Neural cell (in vitro differentiated cells): ENCODE data around the gene FBXO21.

Source experiments
- CTCF ChIP-seq: fragments of 450-650 bp; IDR thresholded peaks from 2 replicates; pipeline ENCODE4 v1.5.1; 2014; ENCODE audit warnings: antibody characterized with exemption, mild to moderate bottlenecking, moderate library complexity; ENCODE audit not compliant: poor library complexity, severe bottlenecking
- EZH2 ChIP-seq: fragments of 200-600, 300-800 bp; shearing (Covaris generic), sonication (generic); IDR thresholded peaks from 2 replicates; pipeline ENCODE4 v1.6.1; 2014; ENCODE audit warnings: antibody characterized with exemption, low read length, borderline replicate concordance, mild to moderate bottlenecking; ENCODE audit not compliant: insufficient read depth, poor library complexity, severe bottlenecking
- POLR2AphosphoS5 ChIP-seq: IDR thresholded peaks from 2 replicates; pipeline ENCODE4 v1.6.1; 2012
- TF ChIP-seq, protein P1 (sequence below): IDR thresholded peaks from 2 replicates; pipeline ENCODE4 v1.6.1; 2012; ENCODE audit warnings: borderline replicate concordance

DNA sequence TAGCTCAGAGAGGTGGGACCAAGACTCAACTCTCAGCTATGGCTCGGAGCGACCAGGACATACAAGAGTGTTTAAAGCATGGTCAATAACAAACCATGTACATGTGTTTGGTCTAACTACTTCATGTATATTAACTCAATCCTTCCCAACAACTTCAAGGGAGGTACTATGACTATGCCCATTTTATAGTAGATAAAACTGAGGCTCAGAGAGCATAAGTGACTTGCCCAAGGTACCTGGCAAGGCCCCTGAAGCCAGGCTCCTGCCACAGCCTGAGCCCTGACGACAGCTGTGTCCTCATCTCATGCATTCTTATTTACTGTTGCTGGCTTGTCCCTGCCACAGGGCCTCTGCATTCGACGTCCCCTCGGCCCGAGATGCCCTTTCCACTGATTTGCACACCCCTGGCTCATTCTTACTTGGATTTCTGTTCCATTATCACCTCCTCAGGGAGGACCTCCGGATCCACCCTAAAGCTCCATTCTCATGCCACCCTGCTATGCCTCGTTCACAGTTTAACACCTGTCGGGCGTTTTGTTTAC, 93.7 kb downstream of the FBXO21 start:
- TF ChIP-seq EZH2 (no peak), CTCF (no peak), POLR2AphosphoS5 (no peak)
- TF ChIP-seq, protein P1, sequence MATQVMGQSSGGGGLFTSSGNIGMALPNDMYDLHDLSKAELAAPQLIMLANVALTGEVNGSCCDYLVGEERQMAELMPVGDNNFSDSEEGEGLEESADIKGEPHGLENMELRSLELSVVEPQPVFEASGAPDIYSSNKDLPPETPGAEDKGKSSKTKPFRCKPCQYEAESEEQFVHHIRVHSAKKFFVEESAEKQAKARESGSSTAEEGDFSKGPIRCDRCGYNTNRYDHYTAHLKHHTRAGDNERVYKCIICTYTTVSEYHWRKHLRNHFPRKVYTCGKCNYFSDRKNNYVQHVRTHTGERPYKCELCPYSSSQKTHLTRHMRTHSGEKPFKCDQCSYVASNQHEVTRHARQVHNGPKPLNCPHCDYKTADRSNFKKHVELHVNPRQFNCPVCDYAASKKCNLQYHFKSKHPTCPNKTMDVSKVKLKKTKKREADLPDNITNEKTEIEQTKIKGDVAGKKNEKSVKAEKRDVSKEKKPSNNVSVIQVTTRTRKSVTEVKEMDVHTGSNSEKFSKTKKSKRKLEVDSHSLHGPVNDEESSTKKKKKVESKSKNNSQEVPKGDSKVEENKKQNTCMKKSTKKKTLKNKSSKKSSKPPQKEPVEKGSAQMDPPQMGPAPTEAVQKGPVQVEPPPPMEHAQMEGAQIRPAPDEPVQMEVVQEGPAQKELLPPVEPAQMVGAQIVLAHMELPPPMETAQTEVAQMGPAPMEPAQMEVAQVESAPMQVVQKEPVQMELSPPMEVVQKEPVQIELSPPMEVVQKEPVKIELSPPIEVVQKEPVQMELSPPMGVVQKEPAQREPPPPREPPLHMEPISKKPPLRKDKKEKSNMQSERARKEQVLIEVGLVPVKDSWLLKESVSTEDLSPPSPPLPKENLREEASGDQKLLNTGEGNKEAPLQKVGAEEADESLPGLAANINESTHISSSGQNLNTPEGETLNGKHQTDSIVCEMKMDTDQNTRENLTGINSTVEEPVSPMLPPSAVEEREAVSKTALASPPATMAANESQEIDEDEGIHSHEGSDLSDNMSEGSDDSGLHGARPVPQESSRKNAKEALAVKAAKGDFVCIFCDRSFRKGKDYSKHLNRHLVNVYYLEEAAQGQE = no peak
